Fibroblast of mammary gland (primary cell): ENCODE data around the gene ZNF593OS.

Experiments used
- DNase-seq: peaks from one replicate; pipeline ENCODE4 v3.0.0-alpha.2; 2010; ENCODE audit warnings: low read depth
- H3K4me3 ChIP-seq: 2 replicates; pipeline ENCODE4 v1.5.1; 2011; ENCODE audit warnings: low read depth, mild to moderate bottlenecking, low read length, moderate library complexity; ENCODE audit not compliant: control insufficient read depth
- CTCF ChIP-seq: conservative IDR thresholded peaks from 2 replicates; pipeline ENCODE4 v1.5.1; 2011; ENCODE audit warnings: low read depth, low read length, inconsistent platforms; ENCODE audit not compliant: control insufficient read depth, insufficient read depth

ZNF593OS gene

GRCh38 chr1:26129778-26130177, 41.9 kb downstream of the ZNF593OS start:
- no peak for DNase-seq
- H3K4me3 ChIP-seq: no peak overlapping the region
- TF ChIP-seq CTCF: no peak

GRCh38 chr1:26127235-26128163, 44.1 kb downstream of the ZNF593OS start:
- no peak for TF ChIP-seq CTCF

GRCh38 chr1:26126321-26127084, 45.1 kb downstream of the ZNF593OS start:
- peak; percentile 38 for DNase-seq
- TF ChIP-seq CTCF: no peak
- H3K4me3 ChIP-seq: no peak overlapping the region

More at GRCh38 chr1:26127235-26128163, 44.1 kb downstream of the ZNF593OS start:
- H3K4me3 ChIP-seq: no peak overlapping the region
- no peak for DNase-seq

- DNase-seq: no peak
- H3K4me3 ChIP-seq: no peak overlapping the region
- no peak for TF ChIP-seq CTCF
Observed at GRCh38 chr1:26125946-26126320, 45.7 kb downstream of the ZNF593OS start.

DNA sequence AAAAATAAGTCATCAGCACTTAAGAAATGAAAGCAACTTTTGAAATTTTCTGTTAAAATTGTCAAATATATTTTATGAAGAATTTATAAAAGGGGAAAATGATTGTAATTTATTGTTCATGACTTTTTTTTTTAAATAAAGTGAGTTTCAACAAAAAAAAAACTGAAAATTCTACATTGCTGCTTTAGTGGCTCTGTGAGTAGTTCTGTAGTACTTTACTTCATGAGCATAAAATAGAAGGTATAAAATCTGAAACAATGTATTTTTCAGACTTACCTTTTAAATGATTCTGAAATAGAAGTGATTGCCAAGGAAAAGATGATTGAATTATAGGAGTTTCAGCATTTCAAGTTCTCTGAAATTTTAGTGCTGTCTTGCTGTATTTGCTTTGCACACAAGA, 46.2 kb downstream of the ZNF593OS start:
- DNase-seq: no peak
- H3K4me3 ChIP-seq: no peak overlapping the region
- no peak for TF ChIP-seq CTCF

DNA sequence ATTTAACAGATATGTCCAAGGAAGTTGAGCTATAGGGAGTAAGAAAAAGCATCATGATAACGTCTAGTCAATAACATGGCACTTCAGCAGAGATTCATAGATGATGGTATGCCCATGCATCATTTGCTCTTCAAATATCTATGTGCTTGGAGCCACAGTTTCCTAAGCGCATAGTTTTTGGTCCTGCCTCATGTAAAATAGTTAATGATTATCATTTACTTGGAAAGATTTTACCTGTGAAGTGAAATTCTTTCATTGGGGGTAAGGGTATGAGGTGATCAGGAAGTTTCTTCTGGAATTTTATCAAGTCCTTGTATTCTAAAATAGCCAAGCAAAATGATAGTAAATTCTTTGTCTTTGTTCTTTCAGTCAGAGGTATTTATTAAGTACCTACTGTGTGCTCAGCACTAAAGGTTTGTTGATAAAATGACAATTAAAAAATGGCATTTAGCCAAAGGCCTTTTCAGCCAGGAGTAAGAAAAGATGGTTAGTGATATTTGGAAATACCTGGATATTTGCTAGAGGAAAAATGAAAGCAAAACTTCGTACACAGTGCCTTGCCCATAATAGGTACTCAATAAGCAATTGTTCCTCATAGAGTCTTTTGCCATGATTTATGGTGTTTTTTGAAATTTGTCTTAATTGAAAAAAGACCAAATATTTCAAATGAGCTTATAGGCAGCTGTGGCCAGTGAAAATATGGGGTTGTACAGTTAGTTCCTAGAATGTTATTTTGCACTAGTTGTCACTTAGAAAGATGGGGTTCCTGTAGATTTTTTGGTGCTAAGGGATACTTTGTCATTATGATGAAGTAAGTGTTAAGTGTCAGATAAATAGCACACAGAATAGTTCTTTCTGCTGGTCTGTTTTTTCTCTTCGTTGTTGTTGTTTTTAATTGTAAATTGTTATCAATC, 47.0 kb downstream of the ZNF593OS start:
- no peak for TF ChIP-seq CTCF
- no peak overlapping the region for H3K4me3 ChIP-seq
- DNase-seq: no peak
